Measurements from ENCODE around the gene SNRNP25.

DNA sequence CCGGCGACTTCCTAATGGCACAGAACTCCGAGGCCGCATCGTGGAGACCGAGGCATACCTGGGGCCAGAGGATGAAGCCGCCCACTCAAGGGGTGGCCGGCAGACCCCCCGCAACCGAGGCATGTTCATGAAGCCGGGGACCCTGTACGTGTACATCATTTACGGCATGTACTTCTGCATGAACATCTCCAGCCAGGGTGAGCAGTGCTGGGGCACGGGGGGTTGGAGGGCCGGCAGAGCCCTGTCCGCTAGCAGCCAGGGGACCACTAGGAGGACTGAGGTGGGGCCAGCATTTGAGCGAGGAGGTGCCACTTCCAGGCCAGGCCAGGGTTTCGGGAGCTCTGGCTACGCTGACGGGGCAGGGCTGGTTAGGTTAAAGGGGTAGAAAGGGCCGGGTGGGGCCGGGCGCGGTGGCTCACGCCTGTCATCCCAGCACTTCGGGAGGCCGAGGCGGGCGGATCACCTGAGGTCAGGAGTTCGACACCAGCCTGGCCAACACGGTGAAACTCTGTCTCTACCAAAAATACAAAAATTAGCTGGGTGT, 29.5 kb downstream of the SNRNP25 start:
- TF ChIP-seq POLR2AphosphoS5 (IDR thresholded peaks at IDR 0.05; ENCODE audit: low read depth, low read length) = no peak
- TF ChIP-seq SIN3A (IDR thresholded peaks at IDR 0.05; ENCODE audit: borderline replicate concordance, insufficient read depth, low read length) = no peak
- TF ChIP-seq, protein P1, sequence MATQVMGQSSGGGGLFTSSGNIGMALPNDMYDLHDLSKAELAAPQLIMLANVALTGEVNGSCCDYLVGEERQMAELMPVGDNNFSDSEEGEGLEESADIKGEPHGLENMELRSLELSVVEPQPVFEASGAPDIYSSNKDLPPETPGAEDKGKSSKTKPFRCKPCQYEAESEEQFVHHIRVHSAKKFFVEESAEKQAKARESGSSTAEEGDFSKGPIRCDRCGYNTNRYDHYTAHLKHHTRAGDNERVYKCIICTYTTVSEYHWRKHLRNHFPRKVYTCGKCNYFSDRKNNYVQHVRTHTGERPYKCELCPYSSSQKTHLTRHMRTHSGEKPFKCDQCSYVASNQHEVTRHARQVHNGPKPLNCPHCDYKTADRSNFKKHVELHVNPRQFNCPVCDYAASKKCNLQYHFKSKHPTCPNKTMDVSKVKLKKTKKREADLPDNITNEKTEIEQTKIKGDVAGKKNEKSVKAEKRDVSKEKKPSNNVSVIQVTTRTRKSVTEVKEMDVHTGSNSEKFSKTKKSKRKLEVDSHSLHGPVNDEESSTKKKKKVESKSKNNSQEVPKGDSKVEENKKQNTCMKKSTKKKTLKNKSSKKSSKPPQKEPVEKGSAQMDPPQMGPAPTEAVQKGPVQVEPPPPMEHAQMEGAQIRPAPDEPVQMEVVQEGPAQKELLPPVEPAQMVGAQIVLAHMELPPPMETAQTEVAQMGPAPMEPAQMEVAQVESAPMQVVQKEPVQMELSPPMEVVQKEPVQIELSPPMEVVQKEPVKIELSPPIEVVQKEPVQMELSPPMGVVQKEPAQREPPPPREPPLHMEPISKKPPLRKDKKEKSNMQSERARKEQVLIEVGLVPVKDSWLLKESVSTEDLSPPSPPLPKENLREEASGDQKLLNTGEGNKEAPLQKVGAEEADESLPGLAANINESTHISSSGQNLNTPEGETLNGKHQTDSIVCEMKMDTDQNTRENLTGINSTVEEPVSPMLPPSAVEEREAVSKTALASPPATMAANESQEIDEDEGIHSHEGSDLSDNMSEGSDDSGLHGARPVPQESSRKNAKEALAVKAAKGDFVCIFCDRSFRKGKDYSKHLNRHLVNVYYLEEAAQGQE (IDR thresholded peaks at IDR 0.05; ENCODE audit: insufficient read depth in 1 of 2, low read depth in 2 of 2, low read length in 2 of 2) = no peak
